D721Med (cell line): ENCODE data around the gene JUP.
"Not testable (repeated sequence)": the region's sequence is repeated elsewhere in the genome, so short reads cannot be mapped to it uniquely, and the experiment has no call there.

Experiments used
- DNase-seq: peaks from one replicate; pipeline ENCODE4 v3.0.0; 2011; ENCODE audit warnings: low spot score; ENCODE audit not compliant: insufficient read length
- FAIRE-seq: peaks from 2 replicates; lab custom pipeline; 2011; peaks lifted over from hg19 to GRCh38; lab: Jason Lieb, UNC
- TF ChIP-seq, protein P1 (sequence below): IDR thresholded peaks from 2 replicates; pipeline ENCODE4 v1.5.1; 2012; ENCODE audit warnings: mild to moderate bottlenecking, control low read depth; ENCODE audit not compliant: insufficient read depth; ENCODE audit errors: missing control alignments

JUP gene

DNA sequence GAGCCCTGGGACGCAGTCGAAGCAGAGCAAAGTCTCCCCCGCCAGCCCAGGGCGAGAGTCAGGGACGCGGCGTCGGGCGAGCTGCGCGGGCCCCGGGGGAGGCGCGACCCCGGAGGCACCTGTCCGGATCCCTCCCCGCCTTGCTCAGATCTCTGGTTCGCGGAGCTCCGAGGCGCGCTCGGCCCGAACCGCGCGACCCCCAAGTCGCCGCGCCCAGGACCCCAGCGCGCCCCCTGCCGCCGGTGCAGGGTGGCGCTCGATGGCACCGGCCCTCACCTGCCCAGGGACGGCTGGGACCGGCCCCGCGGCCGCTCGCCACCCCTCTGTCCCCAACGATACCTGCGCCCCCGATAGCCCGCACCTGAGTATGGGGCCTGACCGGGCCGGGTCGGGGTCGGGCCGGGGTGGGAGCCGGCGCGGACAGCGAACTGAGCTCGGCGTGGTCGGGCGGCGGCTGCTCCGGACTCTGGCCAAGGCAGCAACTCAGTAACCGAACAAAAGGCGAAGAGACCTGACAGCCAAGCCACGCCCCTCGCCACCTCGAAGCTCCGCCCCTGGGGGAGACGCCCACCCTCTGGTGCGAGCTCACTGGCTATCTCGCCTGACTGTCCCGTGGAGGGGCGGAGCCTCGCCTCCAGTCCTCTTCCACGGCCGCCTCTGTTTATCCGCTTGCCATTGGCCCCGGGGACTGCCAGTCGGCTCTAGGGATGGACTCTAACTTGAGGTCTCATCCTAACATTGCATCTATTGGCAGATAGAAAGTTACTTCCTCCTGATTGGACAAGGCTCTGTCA lies at the start of gene JUP:
TSS of gene JUP (minus strand) at position 485 of the 794 bp plus-strand sequence. CDS start 14,857 bp downstream, outside the sequence.
- peak; percentile 87 for FAIRE-seq
- DNase-seq = peak; percentile 98
- TF ChIP-seq, protein P1, sequence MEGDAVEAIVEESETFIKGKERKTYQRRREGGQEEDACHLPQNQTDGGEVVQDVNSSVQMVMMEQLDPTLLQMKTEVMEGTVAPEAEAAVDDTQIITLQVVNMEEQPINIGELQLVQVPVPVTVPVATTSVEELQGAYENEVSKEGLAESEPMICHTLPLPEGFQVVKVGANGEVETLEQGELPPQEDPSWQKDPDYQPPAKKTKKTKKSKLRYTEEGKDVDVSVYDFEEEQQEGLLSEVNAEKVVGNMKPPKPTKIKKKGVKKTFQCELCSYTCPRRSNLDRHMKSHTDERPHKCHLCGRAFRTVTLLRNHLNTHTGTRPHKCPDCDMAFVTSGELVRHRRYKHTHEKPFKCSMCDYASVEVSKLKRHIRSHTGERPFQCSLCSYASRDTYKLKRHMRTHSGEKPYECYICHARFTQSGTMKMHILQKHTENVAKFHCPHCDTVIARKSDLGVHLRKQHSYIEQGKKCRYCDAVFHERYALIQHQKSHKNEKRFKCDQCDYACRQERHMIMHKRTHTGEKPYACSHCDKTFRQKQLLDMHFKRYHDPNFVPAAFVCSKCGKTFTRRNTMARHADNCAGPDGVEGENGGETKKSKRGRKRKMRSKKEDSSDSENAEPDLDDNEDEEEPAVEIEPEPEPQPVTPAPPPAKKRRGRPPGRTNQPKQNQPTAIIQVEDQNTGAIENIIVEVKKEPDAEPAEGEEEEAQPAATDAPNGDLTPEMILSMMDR = peak; percentile 37

DNA sequence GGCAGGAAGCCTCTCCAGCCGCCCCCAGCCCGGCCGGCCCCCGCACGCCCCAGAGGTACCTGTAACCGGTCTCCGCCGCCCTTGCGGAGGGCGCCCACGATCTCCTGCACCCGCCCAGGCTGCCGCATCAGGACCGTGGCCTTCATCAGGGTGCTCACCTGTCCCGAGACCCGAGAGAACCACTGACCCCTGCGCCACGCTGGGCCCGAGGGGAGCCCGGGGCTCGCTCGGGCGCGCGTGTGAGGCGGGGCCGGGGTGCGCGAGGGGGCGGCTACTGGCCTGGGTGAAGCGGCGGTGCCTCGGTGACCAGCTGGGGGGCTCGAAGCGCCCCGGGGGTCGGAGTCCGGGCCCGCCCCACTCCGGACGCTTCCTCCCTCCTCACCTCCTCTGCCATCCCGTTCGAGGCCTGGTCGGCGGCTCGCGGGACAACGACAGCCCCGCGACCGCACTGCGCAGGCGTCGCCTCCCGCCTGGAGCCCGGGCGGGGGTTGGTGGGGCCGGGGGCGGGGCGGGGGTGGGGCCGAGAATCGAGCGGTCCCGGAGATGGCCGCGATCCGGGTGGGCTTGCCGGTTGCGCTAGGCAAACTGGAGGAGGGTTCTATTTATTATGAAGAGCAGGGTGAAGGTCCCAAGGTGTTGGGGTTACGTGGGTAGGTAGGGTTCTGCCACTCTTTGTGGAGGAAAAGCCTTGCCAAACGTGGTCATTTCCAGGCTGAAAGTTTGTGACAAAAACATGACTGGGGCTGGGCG lies 49.5 kb upstream of the JUP start, which contains the start of gene NT5C3B:
TSS of gene NT5C3B (minus strand) at position 433 of the 750 bp plus-strand sequence. CDS start at position 394, 39 bp downstream.
- FAIRE-seq (no peak), DNase-seq (peak; percentile 87)
- TF ChIP-seq, protein P1 = no peak

DNA sequence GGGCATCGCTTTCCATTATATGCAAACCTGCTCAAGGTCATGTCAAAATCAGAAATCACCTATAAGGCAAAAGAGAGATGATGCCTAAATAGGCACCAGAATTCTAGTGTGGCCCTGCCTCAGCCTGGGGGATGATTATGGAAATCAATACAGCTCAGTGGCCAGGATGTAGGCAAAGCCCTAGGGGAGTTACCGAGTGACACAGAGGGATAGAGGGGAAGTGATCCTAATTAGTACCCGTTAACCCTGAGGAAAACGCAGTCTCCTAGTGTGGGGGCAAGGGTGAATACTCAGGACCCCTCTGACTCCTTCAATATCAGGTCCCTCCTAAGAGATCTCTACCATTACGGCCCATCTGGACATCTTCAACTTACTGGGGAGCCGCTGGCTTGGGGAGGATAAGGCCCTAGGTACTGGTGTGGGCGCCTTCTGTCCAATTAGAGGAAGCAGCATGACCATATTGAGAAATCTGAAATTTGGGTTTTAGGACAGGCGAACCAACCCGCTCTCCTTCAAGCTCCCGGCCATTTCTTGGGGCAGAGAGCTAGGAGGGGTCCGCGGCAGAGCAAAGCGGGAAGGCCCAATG lies 48.8 kb upstream of the JUP start:
- peak; percentile 55 for DNase-seq
- TF ChIP-seq, protein P1 = no peak
- no peak for FAIRE-seq

DNA sequence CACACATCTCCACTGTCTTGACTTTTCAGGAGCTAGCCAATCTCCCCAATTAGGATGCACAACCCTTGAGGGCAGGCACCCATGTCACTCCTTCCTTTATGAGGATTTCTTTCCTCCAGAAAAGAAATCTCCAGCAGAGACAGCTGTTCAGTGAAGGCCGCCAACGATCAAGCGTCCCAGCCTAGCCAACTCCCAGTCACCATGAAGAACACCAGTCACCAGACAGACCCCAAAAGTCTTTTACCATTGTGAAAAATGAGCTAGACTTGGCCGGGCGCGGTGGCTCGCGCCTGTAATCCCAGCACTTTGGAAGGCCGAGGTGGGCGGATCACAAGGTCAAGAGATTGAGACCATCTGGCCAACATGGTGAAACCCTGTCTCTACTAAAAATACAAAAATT lies 43.5 kb upstream of the JUP start:
- not testable (repeated sequence) for DNase-seq, FAIRE-seq

DNA sequence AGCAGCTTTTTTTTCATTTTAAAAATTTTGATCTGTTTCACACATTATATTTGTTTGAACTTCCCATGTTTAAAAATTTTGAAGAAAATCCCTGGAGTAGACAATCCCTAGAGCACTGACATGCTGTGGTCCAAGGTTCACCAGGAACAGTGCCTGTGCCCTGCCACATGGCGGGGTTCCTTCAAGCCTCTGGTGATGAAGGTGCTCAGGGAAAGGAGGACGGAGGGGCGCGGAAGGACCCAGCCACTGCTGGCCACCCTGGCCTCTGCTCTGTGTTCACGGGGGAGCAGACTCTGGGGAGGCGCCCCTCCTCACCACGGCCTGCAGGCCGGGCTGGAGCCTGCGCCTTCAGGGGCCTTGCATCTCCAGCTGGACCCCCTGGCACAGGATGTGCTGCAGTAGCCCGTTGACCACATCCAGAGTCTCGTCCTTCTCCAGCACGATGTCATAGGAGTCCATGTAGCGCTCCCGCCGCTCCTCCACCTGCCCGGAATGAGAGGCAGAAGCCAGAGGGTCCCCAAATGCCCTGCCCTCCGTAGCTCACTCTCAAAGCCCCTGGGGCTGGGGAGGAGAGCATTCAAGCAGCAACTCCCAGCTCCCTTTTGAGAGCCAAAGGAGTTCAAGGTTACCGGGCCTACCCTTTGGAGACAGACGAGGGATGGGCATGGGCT lies 38.8 kb upstream of the JUP start:
- FAIRE-seq = no peak

DNA sequence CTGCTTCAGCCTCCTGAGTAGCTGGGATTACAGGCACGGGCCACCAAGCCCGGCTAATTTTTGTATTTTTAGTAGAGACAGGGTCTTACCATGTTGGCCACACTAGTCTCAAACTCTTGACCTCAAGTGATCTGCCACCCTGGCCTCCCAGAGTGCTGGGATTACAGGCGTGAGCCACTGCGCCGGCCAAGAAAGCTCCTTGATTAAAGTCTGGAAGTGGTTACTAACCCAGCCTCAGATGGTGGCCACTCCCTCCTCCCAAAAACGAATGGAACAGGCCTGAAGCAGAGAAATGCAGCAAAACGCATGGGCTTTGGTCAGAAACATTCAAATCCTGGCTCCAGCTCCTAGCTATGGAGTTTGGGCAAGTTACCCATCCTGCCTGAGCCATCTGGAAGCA lies 37.6 kb upstream of the JUP start:
- DNase-seq (no peak), FAIRE-seq (no peak)
- TF ChIP-seq, protein P1 = no peak

More for the DNA sequence above, 38.8 kb upstream of the JUP start:
- DNase-seq = no peak
- TF ChIP-seq, protein P1 = no peak

DNA sequence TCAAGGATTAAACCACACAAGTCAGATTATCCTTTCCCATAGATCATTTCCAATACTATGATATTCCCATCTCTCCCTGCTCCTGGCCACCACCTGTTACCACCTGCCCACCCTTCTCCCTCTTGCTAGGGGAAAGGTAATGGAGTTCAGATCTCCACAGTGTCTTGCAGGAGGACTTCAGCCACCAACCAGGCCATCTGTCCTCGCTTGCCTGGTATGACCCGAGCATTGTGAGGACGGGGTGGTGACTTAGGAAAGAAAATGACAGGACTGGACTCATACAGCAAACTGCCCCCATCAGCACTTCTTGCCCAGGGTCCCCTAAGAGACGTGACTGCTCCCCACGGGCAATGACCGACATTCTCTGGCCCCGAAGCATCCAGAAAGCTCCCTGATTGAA lies 37.1 kb upstream of the JUP start:
- DNase-seq (no peak), FAIRE-seq (no peak)
- TF ChIP-seq, protein P1 = no peak
